Loucy (cell line): ENCODE results near the gene DEPDC5.

Experiments used
- EZH2phosphoT487 ChIP-seq: fragments of 200-600 bp; IDR thresholded peaks from 2 replicates; pipeline ENCODE4 v1.6.1; 2018; ENCODE audit warnings: antibody characterized with exemption, mild to moderate bottlenecking, moderate library complexity, borderline replicate concordance
- TF ChIP-seq, protein P1 (sequence below): fragments of 200-600 bp; sonication (generic); conservative IDR thresholded peaks from 2 replicates; pipeline ENCODE4 v1.5.1; 2014; ENCODE audit warnings: mild to moderate bottlenecking, antibody characterized with exemption, low read length

DNA sequence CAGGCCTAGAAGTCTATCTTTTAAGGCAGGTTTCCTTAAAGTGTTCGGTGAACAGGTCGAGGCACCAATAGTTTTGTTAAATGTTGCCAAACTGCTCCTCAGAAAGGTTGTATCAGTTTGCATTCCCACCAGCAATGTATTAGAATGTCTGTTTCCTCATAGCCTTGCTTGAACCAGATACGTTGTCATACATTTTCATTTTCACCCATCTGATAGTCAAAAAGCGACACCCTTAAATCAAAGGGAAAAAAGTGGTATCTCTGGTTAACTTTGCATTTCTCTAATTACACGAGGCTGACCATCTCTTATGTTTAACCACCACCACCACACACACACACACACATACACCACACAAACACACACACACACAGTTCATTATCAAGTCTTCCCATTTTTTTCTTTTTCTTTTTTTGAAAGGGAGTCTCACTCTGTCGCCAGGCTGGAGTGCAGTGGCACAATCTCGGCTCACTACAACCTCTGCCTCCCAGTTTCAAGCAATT is 20.2 kb upstream of the DEPDC5 start:
- TF ChIP-seq, protein P1, sequence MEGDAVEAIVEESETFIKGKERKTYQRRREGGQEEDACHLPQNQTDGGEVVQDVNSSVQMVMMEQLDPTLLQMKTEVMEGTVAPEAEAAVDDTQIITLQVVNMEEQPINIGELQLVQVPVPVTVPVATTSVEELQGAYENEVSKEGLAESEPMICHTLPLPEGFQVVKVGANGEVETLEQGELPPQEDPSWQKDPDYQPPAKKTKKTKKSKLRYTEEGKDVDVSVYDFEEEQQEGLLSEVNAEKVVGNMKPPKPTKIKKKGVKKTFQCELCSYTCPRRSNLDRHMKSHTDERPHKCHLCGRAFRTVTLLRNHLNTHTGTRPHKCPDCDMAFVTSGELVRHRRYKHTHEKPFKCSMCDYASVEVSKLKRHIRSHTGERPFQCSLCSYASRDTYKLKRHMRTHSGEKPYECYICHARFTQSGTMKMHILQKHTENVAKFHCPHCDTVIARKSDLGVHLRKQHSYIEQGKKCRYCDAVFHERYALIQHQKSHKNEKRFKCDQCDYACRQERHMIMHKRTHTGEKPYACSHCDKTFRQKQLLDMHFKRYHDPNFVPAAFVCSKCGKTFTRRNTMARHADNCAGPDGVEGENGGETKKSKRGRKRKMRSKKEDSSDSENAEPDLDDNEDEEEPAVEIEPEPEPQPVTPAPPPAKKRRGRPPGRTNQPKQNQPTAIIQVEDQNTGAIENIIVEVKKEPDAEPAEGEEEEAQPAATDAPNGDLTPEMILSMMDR: no peak
- TF ChIP-seq EZH2phosphoT487: no peak
